Keratinocyte (primary cell): ENCODE results near the gene KSR2.

Source experiments
- EZH2 ChIP-seq: IDR thresholded peaks from one replicate; pipeline ENCODE4 v1.6.1; 2012; ENCODE audit warnings: inconsistent platforms, mild to moderate bottlenecking, low read length, moderate library complexity
- TF ChIP-seq, protein P1 (sequence below), 3 experiments: IDR thresholded peaks in 1 of 3; conservative IDR thresholded peaks in 1 of 3; optimal IDR thresholded peaks in 1 of 3; 2 replicates in 2 of 3; 3 replicates in 1 of 3; pipeline versions ENCODE3 to v1.5.1; 2011; ENCODE audit warnings: low read length in 3 of 3, mild to moderate bottlenecking in 3 of 3, moderate library complexity in 2 of 3, control low read depth in 1 of 3, inconsistent platforms in 1 of 3; ENCODE audit not compliant: insufficient read depth in 2 of 3; ENCODE audit errors: extremely low read depth in 1 of 3

- TF ChIP-seq, protein P1, sequence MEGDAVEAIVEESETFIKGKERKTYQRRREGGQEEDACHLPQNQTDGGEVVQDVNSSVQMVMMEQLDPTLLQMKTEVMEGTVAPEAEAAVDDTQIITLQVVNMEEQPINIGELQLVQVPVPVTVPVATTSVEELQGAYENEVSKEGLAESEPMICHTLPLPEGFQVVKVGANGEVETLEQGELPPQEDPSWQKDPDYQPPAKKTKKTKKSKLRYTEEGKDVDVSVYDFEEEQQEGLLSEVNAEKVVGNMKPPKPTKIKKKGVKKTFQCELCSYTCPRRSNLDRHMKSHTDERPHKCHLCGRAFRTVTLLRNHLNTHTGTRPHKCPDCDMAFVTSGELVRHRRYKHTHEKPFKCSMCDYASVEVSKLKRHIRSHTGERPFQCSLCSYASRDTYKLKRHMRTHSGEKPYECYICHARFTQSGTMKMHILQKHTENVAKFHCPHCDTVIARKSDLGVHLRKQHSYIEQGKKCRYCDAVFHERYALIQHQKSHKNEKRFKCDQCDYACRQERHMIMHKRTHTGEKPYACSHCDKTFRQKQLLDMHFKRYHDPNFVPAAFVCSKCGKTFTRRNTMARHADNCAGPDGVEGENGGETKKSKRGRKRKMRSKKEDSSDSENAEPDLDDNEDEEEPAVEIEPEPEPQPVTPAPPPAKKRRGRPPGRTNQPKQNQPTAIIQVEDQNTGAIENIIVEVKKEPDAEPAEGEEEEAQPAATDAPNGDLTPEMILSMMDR (optimal IDR thresholded peaks at IDR 0.05 in 1 of 3, IDR thresholded peaks at IDR 0.05 in 1 of 3, conservative IDR thresholded peaks at IDR 0.05 in 1 of 3; ENCODE audit: extremely low read depth in 1 of 3, insufficient read depth in 2 of 3, low read length in 3 of 3), result no peak
- TF ChIP-seq EZH2, result no peak
These were observed 377.8 kb downstream of the KSR2 start for GRCh38 chr12:117590999-117591398.
